Activated CD4-positive, alpha-beta T cell treated with anti-CD3 and anti-CD28 coated beads, Interleukin-2, amount 50 U/mL, for 1 hour (primary cell): ENCODE measurements around the gene NOS3.
"Not testable (repeated sequence)": the region's sequence is repeated elsewhere in the genome, so short reads cannot be mapped to it uniquely, and the experiment has no call there.

ENCODE experiments used
- DNase-seq: peaks from one replicate; pipeline ENCODE4 v3.0.0-alpha.2; 2020

NOS3 gene

DNA sequence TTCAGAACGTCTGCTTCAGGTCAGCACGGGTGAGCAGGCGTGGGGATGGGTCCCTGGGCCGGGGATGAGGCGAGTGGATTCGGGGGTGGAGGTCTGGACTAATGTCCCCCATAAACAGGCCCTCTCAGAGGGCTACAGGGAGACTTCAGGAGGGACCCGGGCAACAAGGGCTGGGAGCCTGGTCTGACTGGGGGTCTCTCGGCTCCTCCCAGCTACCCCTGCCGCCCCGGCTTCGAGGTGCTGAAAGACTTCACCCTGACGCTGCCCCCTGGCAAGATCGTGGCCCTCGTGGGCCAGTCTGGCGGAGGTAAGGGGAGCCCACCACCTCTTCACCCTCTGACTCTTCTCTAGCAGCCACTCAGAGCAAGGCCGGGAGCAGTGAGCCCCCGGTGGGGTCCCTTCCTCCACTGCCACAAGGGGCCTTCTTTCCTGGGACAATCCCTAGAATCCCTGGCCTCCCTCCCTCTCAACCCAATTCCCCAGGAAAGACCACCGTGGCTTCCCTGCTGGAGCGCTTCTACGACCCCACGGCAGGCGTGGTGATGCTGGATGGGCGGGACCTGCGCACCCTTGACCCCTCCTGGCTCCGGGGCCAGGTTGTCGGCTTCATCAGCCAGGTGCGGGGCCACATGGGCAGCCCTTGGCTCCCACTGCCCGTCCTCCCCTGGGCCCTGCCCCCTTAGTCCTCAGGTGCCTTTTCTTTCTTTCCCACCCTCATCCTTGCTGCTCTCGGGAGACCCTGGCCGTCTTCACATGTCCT lies 50.0 kb downstream of the NOS3 start:
- DNase-seq = no peak

DNA sequence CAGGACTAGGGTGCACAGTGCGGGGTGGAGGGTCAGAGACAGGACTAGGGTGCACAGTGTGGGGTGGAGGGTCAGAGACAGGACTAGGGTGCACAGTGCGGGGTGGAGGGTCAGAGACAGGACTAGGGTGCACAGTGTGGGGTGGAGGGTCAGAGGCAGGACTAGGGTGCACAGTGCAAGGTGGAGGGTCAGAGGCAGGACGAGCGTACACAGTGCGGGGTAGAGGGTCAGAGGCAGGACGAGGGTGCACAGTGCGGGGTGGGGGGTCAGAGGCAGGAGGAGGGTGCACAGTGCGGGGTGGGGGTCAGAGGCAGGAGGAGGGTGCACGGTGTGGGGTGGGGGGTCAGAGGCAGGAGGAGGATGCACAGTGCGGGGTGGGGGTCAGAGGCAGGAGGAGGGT lies 52.6 kb downstream of the NOS3 start:
- DNase-seq = not testable (repeated sequence)

DNA sequence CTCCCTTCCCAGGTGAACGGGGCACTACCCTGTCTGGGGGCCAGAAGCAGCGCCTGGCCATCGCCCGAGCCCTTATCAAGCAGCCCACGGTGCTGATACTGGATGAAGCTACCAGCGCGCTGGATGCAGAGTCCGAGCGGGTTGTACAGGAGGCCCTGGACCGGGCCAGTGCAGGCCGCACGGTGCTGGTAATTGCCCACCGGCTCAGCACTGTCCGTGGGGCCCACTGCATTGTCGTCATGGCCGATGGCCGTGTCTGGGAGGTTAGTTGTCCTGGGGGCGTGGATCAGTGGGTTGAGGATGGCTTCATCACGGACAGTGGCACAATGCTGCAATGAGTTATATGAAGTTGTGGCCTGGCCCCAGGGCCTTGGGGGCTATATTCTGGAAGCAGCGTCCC lies 53.1 kb downstream of the NOS3 start:
- no peak for DNase-seq

DNA sequence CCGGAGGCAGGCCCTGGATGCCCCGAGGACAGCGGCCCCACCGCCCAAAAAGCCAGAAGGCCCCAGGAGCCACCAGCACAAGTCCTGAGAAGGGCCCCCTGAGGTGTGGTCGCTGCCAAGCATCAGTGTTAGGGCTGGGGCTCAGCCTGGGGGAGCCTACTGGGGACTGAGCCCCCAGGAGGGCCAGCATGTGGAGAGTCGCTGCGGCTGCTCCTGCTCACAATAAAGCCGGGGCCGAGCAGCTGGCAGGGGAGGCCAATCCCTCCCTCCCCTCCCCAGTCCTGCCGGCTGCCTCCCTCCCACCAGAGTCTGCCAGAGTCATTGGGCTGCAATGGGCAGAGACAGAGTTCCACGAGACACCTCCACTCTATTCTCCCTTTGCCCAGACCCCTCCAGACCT lies 54.4 kb downstream of the NOS3 start:
- DNase-seq = no peak

DNA sequence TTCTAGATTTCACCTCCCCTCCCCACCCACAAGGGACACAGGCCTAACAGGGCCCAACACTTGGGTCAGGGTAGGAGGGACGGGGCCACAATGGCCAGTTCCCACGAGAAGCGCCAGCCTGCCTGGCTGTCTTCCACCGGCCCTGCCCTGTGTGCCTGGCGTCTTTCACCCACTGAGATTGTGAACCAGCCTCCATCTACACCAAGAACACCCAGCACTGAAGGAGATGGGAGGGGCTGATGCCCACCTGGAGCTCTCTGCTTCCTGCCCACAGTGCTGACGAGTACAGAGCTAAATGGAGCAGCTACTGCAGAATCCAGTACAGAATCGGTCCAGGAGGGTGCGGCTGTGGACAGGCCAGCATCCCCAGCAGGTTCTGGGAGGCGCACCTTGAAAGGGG lies 55.1 kb downstream of the NOS3 start:
- DNase-seq = no peak

DNA sequence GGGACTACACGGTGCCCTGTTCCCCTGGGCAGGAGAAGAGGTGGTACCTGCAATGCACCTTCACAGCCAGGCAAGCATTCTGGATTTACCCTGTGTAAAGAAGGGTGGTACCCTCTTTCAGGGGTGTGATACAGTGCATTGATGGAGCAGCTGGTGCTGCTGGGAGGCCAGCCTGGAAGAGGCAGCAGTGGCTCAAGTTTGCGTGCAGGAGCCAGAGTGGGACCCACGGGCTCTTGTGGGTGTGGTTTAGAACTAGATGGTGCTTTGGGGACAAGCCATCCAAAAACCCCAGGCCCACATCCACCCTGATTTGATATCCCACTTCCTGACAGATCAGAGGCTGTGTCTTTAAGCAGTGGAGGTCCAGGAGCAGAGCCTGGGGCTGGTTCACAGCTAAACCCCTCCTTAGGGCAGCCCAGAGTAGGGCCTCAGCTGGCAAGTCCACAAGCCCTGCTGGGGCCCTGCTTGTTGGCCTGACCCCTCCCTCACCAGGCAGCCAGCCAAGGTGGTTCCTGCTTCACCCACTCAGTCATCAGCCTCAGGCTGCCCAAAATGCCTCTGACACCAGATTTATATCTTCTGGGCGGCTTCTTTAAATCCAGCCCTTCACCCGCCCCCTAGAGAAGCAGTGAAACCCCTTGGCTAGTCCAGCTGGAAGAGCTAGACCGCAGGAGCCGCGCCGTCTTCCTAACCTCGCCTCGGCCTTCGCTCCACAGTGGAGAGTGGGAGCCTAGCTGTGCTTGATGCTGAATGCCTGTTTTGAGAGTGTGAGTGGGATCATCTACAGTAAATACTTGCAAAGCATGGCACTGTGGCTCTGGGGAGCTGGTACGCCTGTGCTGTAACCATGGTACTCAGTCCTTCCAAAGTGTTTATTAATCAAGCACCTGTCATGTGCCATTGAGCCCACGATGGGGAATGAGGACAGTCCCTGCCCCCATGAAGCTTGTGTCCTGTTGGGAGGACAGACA lies 56.1 kb downstream of the NOS3 start:
- no peak for DNase-seq

DNA sequence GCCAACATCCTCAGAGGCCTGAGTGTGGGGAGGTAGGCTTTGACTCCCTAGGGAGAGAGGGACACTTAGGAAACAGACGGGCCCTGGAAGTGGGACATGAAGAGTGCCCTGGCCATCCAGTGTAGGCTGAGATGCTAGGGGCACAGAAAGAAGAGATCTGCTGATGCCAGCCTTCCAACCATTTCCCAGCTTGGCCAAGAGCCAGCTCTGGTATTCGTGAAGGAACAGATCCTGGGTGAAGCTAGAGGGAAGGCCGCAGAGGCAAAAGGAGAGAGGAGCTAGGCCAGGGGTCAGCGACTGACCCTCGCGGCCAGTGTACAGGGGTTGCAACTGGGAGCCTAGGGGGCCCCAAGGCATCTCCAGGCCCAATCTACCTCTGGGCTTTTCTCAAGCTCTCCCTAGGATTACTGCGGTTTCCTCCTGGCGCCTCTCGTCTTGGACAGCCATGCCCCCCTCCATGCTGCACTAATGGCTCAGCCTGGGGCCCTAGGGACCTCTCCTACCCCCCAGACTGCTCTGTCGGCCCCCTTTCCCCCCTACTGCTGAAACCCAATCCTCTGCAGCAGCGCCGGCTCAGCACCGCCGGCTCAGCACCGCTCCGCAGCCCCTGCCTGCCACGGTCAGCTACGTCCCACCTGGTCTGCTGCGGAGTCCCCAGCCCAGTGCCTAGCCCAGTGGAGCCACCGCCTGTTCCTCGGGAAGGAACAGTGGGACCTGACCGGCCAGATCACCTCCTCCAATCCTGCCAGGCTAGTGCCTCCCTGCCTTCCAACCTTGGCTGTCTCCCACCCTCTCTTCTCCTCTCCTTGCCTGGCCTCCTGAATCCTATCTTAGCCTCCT lies 57.4 kb downstream of the NOS3 start, which contains the start of gene ASIC3:
TSS of gene ASIC3 (plus strand) at position 556 of the 840 bp plus-strand sequence. CDS start 355 bp downstream, outside the sequence.
- DNase-seq = no peak

DNA sequence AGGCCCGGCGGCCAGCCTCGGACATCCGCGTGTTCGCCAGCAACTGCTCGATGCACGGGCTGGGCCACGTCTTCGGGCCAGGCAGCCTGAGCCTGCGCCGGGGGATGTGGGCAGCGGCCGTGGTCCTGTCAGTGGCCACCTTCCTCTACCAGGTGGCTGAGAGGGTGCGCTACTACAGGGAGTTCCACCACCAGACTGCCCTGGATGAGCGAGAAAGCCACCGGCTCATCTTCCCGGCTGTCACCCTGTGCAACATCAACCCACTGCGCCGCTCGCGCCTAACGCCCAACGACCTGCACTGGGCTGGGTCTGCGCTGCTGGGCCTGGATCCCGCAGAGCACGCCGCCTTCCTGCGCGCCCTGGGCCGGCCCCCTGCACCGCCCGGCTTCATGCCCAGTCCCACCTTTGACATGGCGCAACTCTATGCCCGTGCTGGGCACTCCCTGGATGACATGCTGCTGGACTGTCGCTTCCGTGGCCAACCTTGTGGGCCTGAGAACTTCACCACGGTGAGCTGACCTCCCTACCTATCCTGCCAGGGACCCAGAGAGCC lies 58.2 kb downstream of the NOS3 start:
- DNase-seq = no peak

DNA sequence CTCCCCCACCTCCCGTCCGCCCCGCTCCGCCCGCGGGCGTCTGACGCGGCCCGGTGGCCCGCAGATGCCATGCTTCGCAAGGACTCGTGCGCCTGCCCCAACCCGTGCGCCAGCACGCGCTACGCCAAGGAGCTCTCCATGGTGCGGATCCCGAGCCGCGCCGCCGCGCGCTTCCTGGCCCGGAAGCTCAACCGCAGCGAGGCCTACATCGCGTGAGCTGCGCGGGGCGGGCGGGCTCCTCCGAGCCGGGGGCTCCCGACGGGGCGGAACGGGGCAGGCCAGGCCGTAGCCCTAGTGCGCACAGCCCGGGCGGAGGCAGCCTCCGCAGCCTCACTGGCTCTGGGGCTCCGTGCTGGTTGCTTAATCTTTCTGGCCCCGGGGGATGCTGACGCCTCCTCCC lies 60.3 kb downstream of the NOS3 start:
- DNase-seq = peak; percentile 52

DNA sequence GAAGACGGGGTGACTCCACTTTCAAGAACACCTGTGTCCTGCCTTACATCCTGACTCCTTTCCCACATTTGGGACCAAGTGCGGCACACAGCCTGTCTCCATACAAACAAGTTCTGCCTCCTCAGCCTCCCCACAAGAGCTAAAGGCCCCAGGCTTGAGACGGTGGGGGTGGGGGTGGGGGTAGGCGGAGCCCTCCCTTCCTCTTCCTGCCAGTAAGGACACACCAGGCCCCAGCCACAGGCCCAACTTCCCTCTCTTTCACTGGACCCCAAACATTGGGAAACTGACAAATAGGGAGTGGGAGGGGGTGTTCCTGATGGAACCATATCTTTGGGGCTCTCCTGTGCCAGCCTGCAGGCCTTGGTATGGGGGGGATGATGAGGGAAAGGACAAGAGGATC lies 62.3 kb downstream of the NOS3 start:
- DNase-seq = no peak

DNA sequence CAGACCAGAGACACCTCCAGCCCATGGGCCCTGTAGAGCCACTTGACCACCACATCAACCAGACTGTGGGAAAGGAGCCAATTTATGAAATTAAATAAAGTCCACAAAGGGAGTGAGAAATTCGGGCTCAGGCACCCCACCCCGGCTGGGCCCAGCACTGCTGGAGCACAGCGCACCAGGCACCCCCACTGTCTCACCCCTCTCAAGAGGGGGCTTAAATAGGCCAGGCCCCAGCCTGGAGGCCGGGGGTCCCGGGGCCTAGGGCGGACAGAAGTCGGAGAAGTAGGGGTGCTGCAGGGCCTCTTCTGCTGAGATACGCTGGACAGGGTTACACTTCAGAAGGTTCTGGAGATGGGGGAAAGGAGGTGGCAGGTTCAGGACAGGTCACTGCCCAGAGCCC lies 62.9 kb downstream of the NOS3 start:
- no peak for DNase-seq

DNA sequence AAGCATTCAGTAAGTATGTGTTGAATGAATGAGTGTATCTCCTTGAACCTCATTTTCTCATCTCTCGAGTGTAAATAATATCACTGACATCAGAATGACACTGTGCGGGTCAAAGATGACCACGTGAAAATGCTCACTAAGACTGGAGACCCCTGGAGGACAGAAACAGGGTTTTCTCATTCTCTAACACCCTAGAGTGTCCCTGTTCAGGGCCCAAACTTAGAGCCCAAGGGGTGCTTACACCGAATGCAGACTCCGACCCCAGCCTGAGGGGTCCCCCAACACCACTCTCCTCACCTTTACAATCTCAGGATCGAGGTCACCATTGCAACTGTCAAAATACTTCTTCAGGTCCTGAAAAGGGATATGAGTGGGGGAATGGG lies 65.5 kb downstream of the NOS3 start:
- DNase-seq = no peak

DNA sequence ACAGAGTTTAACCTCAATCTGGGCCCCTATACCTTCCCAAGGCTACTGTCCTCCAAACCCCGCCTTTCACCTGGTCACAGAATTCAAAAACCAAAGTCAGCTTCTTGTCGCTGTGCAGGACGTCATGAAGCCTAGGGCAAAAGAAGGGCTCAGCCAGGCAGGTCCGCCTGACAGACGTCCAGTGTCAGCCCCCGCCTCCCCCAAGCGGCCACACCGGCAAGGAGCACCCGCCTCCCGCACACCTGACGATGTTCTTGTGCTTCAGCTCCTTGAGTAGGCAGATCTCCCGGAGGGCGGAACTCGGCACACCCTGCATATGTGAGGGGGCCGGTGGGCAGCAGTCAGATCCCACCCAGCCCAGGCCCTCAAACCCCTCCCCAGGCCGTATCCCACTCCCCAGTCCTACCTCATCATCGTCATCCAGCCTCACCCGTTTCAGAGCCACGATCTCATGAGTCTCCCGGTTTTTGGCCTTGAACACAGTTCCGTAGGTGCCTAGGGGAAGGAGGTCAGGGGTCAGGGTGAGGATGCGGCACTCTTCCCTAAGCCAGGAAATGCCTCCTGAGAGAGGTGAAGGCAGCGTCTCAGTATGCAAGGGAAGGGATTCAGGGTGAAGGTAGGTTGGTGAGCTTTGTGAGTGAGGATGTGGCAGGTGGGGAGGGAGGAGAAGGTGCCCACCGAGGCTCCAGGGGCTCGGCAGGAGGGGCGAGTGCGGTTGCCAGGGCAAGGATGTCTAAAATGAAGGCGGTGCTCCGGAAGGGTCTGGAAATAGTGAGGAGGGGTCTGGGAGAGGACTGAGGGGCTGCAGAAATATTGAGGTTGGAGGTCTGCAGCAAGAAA lies 66.1 kb downstream of the NOS3 start:
- no peak for DNase-seq

DNA sequence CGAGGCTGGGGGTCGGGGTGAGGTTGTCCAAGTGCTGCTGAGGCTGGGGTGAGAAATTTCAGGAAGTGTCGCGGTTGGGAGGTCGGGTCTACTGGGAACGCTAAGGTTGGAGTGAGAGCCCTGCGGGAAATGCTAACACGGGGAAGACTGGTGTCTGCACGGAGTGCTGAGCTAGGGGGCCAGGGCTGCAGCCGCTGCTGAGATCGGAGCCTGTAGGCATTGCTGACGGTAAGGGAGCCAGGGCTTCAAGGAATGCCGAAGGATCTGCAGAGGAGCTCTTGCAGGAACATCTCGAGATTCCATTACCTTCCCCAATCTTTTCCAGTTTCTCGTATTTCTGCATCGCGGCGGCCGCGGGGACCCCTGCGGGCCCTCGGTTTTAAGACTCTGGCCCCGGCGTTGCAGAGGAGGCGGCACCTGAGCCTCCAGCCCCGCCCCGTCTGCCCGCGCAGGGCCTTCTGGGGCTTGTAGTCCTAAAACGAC lies 66.7 kb downstream of the NOS3 start, which contains the start of gene CDK5:
TSS of gene CDK5 (minus strand) at position 392 of the 483 bp plus-strand sequence. CDS start at position 343, 49 bp downstream.
- DNase-seq = no peak

DNA sequence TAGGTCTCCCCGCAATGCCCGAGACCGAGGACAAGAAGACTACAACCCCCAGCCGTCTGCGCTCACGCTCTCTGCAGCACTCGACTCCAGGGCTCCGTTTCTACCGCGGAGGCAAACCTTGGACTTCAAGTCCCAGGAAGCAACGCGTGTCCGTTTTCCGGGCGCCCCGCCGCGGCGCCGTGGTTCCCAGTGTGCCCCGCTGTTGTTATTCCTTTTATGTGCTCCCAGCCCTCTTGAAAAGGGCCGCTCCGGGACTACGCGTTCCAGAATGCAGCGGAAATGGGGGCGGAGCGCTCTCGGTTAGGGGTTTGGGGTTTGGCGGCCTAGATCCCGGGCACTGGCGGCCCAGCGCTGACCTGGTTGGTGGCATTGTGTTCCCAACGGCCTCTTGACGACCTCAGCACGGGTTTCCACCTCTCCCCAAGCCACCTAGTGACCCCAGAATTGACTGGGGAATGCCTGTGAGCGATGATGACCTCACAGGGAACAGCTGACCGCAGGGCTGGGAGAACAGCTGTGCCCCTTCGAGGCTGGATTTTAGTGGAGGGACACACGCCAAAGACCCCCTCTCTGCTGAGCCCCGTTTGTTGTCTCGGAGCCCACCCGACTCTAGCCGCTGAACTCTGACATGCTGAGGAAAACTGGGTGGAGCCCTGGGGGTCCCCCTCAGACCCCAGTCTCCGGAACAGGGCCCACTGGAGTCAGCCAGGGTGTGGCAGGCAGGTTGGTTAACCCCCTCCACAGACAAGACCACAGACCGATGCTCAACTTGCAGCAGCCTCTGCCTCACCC lies 67.4 kb downstream of the NOS3 start:
- DNase-seq = peak; percentile 96

DNA sequence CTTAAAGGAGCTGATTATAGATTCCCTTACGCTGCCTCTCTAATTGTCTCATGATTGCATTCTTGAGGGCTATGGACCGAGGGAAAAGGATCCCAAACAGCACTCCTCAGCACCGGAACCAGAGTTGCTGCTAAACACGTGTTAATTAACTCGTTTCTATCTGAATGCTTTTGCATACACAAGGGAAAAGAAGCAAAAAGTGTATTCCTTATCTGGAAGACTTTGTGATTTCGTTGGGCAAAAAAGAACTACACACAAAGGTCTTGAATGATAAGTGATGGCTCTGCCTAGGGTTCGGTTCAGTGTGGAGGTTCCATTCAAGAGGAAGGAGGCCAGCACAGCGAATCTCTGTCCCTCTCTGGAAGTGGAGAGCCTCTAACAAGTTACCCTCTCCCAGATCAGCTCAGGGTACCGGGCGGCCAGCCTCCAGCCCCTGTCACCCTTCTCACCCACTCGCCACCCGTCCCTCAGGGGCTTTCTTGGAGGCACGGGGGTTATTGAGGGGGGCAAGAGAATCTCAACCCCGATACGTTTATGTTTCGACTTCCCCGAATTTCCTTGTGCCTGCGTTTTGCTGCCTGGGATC lies 68.1 kb downstream of the NOS3 start:
- DNase-seq = no peak

DNA sequence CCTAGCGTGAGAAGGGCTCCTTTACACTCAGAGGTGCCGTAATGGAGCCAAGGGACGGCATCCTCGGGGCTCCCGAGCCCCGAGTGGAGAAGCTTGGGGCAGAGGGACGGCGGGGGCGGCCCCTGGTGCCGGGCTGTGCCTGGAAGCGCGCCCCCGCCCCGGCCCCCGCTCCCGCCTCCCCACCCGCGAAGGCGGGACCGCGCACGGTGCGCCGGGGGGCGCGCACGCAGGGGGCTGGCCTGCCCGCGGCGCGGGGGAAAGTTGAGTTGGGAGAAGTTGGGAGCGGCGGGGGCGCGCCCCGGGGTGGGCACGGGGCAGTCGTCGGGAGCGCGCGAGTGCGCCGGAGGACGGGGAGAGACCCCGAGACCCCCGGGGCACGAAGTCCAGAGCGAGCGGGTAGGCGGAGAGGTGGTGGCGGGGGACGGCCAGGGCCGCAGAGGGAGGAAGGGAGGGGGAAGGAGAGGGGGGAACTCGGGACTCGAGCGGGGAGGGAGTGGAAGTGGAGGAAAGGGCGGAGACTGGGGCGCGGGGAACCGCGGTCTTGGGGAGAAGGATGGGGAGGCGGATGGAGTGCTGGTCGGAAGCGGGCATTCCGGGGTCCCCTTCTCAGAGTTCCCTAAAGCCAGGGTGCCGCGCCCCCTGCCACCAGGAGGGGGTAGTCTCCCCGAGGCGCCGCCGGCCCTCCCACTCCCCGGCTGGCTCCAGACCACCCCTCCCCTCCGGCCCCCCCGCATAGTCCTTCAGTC lies 68.7 kb downstream of the NOS3 start, which contains the start of gene SLC4A2:
TSS of gene SLC4A2 (plus strand) at position 223 of the 746 bp plus-strand sequence. CDS start 2,399 bp downstream, outside the sequence.
- peak; percentile 62 for DNase-seq

DNA sequence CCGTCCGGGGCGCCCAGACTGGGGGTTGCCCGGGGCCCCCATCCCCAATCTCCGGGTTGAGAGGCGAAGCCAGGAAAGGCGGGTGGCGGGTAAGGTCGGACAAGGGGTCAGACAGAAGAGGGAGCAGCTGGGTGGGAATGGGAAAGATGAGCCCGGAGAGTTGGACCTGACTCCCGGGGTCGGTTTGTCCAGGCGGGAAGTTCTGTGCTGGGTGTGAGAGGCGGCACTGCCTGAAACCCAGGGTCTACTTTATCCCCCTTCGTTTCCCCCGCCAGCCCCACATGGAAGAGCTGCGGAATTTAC lies 69.2 kb downstream of the NOS3 start:
- no peak for DNase-seq

DNA sequence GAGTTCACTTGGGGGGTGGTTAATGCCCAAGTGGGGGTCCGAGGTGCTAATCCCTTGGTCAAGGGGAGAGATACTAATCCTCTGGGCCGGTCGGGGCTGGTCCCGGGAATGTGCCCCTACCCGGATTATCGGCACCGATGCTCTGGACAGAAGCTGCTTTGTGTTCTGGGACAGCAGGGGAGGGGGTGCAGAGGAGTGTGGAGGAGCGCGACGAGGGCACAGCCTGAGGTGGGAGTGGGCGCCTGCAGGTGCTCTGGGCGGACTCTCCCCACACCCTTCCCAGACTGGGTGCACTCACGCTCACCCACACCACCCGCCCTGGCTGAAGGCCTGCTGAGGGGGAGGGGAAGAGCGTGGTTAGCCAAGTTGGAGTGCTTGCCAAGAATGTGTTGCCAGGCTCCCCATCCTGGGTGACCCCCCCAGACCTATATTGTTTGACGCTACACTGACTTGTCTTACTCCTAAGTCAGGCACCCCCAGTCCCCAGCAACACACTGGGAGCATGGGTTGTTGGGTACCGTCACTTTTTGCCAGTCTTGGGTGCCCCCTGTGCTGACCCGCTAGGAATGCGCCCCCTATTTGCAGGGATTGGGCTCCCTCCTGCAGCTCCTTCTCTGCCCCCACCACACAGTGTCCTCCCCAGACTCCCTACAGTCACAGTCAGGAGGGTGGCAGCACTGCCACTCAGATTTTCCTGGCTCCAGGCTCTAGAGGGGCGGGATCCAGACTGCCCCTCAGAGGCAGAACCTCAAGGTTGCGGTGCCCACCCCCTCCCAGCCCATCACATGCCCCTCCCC lies 69.8 kb downstream of the NOS3 start:
- DNase-seq = no peak
